Ovary (tissue), 3 donors: Measurements from ENCODE around the gene AP1B1.

Experiments used
- CTCF ChIP-seq, 3 donors: fragments of 450-650 bp in 2 of 3; fragments of 200-600 bp in 1 of 3; IDR thresholded peaks; one replicate each; pipeline versions ENCODE4 v1.5.1 to v1.8.0; 2016 to 2022; ENCODE audit warnings: antibody characterized with exemption in 3 of 3, mild to moderate bottlenecking in 1 of 3
- EP300 ChIP-seq: sonication (generic); formaldehyde crosslinking; IDR thresholded peaks from one replicate; pipeline ENCODE4 v1.6.1; 2017; ENCODE audit warnings: antibody characterized with exemption
- POLR2A ChIP-seq: fragments of 450-650 bp; IDR thresholded peaks from one replicate; pipeline ENCODE4 v1.6.1; 2017; ENCODE audit warnings: antibody characterized with exemption, mild to moderate bottlenecking, moderate library complexity
- donor health status: DM: no; HTN: no; CAD: no.

GRCh38 chr22:29339381-29340235 is 48.8 kb downstream of the AP1B1 start:
- TF ChIP-seq CTCF (IDR thresholded peaks at IDR 0.05): no peak
- no peak for TF ChIP-seq POLR2A
- no peak for TF ChIP-seq EP300
